Activated B cell treated with CpG ODN at 0.5 μM for 24 hours (primary cell): ENCODE measurements around the gene SETMAR. TPM values are rescaled to one million over a fixed set of nuclear protein-coding genes. Genes with fewer than 3 reads are reported as not detected.

ENCODE experiments used
- ATAC-seq: fragments of 200-7000 bp; cut with Tn5 transposase; one replicate; pipeline ENCODE4 v1.10.0; 2021; ENCODE audit warnings: low read depth, mild to moderate bottlenecking, moderate library complexity
- CTCF ChIA-PET: fragments of 350-600 bp; sonication (Branson Sonifier 250); formaldehyde crosslinking; loops from one replicate; lab custom pipeline; 2021; ENCODE audit warnings: antibody characterized with exemption; lab: Charles Lee
- POLR2A ChIA-PET: fragments of 350-600 bp; sonication (Branson Sonifier 250); formaldehyde crosslinking; loops from one replicate; lab custom pipeline; 2021; ENCODE audit warnings: antibody characterized with exemption; lab: Charles Lee
- DNase-seq: peaks from one replicate; pipeline ENCODE4 v3.0.0; 2022
- H3K27ac Mint-ChIP-seq: one replicate; pipeline ENCODE4 v1.8.0; 2020; ENCODE audit warnings: mixed read lengths
- H3K27me3 Mint-ChIP-seq: one replicate; pipeline ENCODE4 v1.8.0; 2021; ENCODE audit warnings: mixed read lengths
- H3K36me3 Mint-ChIP-seq: one replicate; pipeline ENCODE4 v1.8.0; 2021; ENCODE audit warnings: low read depth, mixed read lengths
- H3K4me1 Mint-ChIP-seq: one replicate; pipeline ENCODE4 v1.8.0; 2021; ENCODE audit warnings: mixed read lengths
- H3K4me3 Mint-ChIP-seq: one replicate; pipeline ENCODE4 v1.8.0; 2020; ENCODE audit warnings: mild to moderate bottlenecking, mixed read lengths
- H3K9me3 Mint-ChIP-seq: one replicate; pipeline ENCODE4 v1.8.0; 2020; ENCODE audit warnings: mixed read lengths
- intact Hi-C: fragments of 100-400 bp; cut with micrococcal nuclease; formaldehyde crosslinking; loops from one replicate; pipeline ENCODE4 v1.15.1; 2024
- total RNA-seq: library from RNA; stranded (reverse); gene quantifications from 2 replicates; pipeline ENCODE4 v1.2.3, GENCODE V29; 2022
- TF ChIP-seq, protein P1 (sequence below): fragments of 200-600 bp; IDR thresholded peaks from one replicate; pipeline ENCODE4 v1.8.0; 2022; ENCODE audit warnings: antibody characterized with exemption, mild to moderate bottlenecking

SETMAR gene
- total RNA-seq, 1 donor from 2014 or later, result 11.4 TPM

DNA sequence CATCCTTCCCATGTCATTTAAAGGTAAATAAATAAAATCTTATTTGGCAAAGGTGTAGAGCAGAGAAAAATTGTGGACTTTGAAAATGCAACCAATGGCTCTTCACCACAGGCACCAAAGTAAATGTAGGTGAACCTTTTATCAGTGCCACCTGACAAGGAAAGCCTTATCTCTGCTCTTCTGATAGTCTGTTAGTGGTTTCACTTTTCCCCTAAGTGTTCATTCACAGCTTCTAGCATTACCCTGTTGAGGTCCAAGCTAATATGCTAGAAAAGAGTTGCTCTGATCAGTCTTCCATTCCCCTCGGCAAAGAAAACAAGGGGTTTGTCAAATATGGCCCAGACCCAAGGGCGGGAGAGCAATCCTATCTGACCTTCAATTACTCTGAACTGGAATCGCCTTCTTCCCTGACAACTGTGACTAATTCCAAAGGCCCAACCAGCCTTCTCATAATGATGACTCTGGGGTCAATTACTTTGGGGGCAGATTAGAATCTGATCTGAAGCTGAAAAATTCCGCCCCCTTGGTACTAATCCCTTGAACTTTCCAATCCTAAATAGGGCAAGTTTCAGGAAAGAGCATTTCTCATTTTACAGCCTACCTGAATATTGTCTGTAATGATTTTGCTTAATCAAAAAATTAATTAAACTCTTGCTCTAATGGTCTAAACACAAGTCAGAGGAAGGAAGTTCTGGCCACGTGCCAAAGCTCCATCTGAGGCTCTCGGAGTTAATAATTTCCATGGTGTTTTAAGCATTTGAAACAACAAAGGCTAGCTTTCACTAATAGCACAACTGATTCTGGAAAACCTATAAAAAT, 52.4 kb downstream of the SETMAR start:
- Mint-ChIP-seq H3K36me3 (peaks cover 8% of the 10 kb centered on the region), H3K27me3 (no peaks in the 10 kb centered on the region), H3K4me3 (no peak overlapping the region), H3K4me1 (peaks cover 9% of the 10 kb centered on the region), H3K27ac (no peak overlapping the region), H3K9me3 (no peaks in the 10 kb centered on the region)
- no peak for DNase-seq
- no peak for ATAC-seq
- intact Hi-C loops, result no loop called here
- POLR2A ChIA-PET, result no interaction called here
- TF ChIP-seq, protein P1, sequence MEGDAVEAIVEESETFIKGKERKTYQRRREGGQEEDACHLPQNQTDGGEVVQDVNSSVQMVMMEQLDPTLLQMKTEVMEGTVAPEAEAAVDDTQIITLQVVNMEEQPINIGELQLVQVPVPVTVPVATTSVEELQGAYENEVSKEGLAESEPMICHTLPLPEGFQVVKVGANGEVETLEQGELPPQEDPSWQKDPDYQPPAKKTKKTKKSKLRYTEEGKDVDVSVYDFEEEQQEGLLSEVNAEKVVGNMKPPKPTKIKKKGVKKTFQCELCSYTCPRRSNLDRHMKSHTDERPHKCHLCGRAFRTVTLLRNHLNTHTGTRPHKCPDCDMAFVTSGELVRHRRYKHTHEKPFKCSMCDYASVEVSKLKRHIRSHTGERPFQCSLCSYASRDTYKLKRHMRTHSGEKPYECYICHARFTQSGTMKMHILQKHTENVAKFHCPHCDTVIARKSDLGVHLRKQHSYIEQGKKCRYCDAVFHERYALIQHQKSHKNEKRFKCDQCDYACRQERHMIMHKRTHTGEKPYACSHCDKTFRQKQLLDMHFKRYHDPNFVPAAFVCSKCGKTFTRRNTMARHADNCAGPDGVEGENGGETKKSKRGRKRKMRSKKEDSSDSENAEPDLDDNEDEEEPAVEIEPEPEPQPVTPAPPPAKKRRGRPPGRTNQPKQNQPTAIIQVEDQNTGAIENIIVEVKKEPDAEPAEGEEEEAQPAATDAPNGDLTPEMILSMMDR, result no peak
- CTCF ChIA-PET, result no interaction called here

DNA sequence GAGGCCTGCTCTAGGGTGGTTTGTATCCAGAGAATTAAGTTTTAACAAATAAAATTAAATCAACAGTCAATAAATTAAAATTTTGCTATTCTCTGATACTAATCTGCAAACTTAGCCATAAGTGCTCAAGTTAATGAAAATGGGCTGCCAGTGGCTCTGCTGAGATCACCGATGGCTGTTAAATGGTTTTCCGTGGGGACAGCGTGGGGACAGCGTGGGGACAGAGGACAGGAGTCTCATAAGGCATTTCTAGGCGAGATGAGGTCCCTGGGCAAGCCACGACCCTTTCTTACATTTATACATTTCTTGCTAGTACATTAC, 53.0 kb downstream of the SETMAR start:
- H3K4me3 Mint-ChIP-seq, result no peak overlapping the region
- H3K27ac Mint-ChIP-seq, result no peak overlapping the region

DNA sequence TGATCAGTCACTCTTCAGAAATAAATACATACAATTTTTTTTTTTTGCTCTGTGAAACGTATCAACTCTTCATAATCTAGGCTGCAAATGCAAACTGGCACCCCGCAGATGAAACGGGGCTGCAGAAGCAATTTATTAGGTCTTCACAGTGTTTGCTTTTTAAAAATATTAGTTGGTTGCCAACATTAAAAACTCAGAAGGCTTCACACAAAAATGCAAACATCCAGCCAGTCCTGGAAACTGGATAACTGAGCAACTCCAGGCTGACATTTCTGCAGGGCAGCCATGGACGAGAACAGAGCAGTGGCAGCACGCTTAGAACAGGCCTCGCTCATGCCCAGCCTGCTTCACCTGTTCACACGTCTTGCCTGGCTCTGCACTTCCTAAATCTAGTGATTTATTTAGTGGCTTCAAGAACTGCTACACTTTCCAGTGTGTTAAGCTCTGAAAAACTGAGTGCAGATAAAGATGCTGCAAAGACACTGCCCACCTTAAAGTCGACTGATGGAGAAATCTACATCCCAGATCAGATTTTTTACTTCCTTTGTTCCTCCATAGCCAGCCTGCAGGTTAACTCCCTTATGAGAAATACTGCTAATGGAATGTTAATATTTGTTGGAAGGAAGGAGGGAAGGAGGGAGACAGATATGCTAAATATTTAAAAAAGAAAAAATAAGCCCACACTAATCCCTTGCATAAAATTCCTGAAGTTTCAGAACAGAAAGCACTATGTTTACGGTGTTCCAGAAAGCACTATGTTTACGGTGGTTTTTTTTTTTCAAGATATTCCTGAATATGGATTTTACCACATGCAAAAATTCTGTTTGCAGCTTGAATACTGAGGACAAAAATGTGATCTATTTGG, 53.6 kb downstream of the SETMAR start:
- intact Hi-C loops, result no loop called here
- CTCF ChIA-PET, result interaction anchor here (1.3 kb wide), 1 partner anchor 277 kb away, joined by 4 read pairs; no protein-coding TSS in a partner anchor
- POLR2A ChIA-PET, result no interaction called here

More for the DNA sequence above, 53.0 kb downstream of the SETMAR start:
- Mint-ChIP-seq H3K27me3 (no peaks in the 10 kb centered on the region), H3K36me3 (peaks cover 7% of the 10 kb centered on the region), H3K9me3 (no peaks in the 10 kb centered on the region), H3K4me1 (peaks cover 4% of the 10 kb centered on the region)
- TF ChIP-seq, protein P1, result no peak
- POLR2A ChIA-PET, result no interaction called here
- no peak for ATAC-seq
- CTCF ChIA-PET, result no interaction called here
- intact Hi-C loops, result no loop called here
- no peak for DNase-seq

DNA sequence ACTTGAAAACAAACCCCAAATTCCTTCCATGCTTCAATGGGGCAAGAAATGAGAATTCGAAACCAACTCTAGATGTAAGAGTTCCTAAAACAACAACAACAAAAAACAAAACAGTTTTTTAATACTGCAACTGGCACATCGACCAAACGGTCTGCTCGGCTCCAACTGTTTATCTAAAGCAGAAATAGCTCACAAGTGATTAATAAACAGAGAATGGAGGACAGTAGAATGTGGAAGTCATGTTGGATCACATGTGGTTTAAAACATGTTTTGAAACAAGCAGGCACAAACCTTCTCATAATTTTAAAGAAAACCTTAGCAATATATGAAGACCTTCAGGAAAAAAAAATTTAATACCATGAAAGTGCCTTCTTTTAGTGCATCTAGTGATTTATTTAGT, 55.1 kb downstream of the SETMAR start:
- ATAC-seq (no peak), DNase-seq (no peak)
- ChIA-PET POLR2A (no interaction called here), CTCF (no interaction called here)
- intact Hi-C loops, result no loop called here
- Mint-ChIP-seq H3K36me3 (peaks cover 22% of the 10 kb centered on the region), H3K4me3 (no peak overlapping the region), H3K27ac (no peak overlapping the region), H3K9me3 (no peaks in the 10 kb centered on the region), H3K4me1 (no peaks in the 10 kb centered on the region), H3K27me3 (no peaks in the 10 kb centered on the region)
- TF ChIP-seq, protein P1, result no peak

More for the DNA sequence above, 53.6 kb downstream of the SETMAR start:
- no peak overlapping the region for H3K4me3 Mint-ChIP-seq
- TF ChIP-seq, protein P1, result no peak
- H3K9me3 Mint-ChIP-seq, result no peaks in the 10 kb centered on the region
- H3K36me3 Mint-ChIP-seq, result peaks cover 13% of the 10 kb centered on the region
- DNase-seq, result no peak
- H3K4me1 Mint-ChIP-seq, result no peaks in the 10 kb centered on the region
- ATAC-seq, result no peak
- H3K27me3 Mint-ChIP-seq, result no peaks in the 10 kb centered on the region
- no peak overlapping the region for H3K27ac Mint-ChIP-seq
